Measurements from ENCODE around the gene LUZP2. TPM values are rescaled to one million over a fixed set of nuclear protein-coding genes. Genes with fewer than 3 reads are reported as not detected.

LUZP2 gene
- total and polyA plus RNA-seq, 10 donors: 0.03 to 2.9 (median 0.40) TPM; not detected in 3

- TF ChIP-seq CTCF (IDR thresholded peaks at IDR 0.05 in 8 of 11, conservative IDR thresholded peaks at IDR 0.05 in 3 of 11): no peak
- TF ChIP-seq POLR2AphosphoS5 (IDR thresholded peaks at IDR 0.05): no peak
- TF ChIP-seq POLR2A (IDR thresholded peaks at IDR 0.05): no peak
- H3K9me3 ChIP-seq: no peaks in the 10 kb centered on the region
- no peak for DNase-seq
- H3K36me3 ChIP-seq: no peaks in the 10 kb centered on the region
- H3K4me3 ChIP-seq: no peak overlapping the region
- WGBS, 5 donors: 69 to 84% (median 80%) methylated on average over 4 of the region's 4 CpGs
- intact Hi-C loops (cut with DNase I; ENCODE audit: low total_unique reads): no loop called here
- no peak overlapping the region for H3K27ac ChIP-seq
- no peaks in the 10 kb centered on the region for H3K27me3 ChIP-seq (replicated peaks in 1 of 7)
- no peaks in the 10 kb centered on the region for H3K4me1 ChIP-seq
These were observed 112.6 kb downstream of the LUZP2 start for GRCh38 chr11:24609192-24610119.

DNA sequence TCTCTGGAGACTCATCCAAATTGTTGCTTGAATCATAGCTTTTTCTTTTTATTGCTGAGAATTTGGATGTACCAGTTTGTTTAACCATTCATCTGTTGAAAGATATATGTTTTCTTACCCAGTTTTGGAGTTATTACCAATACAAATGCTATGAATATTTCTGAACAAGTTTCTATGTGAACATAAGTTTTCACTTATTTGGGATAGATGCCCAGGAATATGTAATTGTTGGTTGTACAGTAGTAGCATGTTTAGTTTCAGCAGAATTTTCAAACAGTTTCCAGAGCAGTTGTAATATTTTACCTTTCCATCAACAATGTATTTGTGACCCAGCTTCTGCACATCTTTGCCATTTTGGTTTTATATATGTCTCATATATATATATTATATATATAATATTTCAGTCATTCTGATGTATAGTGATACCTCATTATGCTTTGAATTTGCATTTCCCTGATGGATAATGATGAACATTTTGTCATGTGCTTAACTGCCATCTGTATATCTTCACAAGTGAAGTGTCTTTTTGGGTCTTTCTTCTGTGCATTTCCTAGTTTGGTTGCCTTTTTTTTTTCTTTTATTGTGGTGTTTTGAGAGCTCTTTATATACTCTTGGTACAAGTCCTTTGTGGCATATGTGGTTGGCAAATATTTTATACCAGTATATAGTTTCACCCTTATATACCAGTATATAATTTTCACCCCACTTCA lies 118.8 kb downstream of the LUZP2 start:
- Histone ChIP-seq H3K36me3 (no peaks in the 10 kb centered on the region), H3K4me3 (no peak overlapping the region), H3K27me3 (replicated peaks in 1 of 7) (no peaks in the 10 kb centered on the region), H3K9me3 (no peaks in the 10 kb centered on the region), H3K27ac (no peak overlapping the region), H3K4me1 (no peaks in the 10 kb centered on the region)
- no peak for DNase-seq
- TF ChIP-seq CTCF (IDR thresholded peaks at IDR 0.05 in 8 of 11, conservative IDR thresholded peaks at IDR 0.05 in 3 of 11) (no peak), POLR2A (IDR thresholded peaks at IDR 0.05) (no peak), POLR2AphosphoS5 (IDR thresholded peaks at IDR 0.05) (no peak)
- intact Hi-C loops (cut with DNase I; ENCODE audit: low total_unique reads): no loop called here

DNA sequence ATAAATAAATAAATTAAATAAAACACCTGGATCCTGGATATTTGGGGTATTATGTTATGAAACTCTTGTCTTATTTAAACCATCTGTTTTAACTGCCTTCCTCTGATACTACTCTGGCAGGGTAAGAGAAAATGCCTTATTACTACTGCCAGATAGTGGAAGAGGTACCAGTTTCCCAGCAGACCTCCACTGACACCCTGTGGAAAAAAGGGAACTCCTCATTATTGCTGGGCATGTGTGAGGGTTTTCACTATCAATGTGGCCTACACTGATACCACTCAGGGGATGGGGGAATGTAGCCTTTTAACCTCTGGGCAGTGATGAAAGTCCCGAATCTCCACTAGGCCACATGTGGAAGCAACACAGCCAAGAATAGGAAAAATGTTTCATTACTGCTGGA lies 121.0 kb downstream of the LUZP2 start:
- intact Hi-C loops (cut with DNase I; ENCODE audit: low total_unique reads): no loop called here

More for the DNA sequence above, 121.0 kb downstream of the LUZP2 start:
- DNase-seq: no peak
- no peak for TF ChIP-seq POLR2AphosphoS5 (IDR thresholded peaks at IDR 0.05)
- no peak for TF ChIP-seq POLR2A (IDR thresholded peaks at IDR 0.05)
- no peak for TF ChIP-seq CTCF (IDR thresholded peaks at IDR 0.05 in 8 of 11, conservative IDR thresholded peaks at IDR 0.05 in 3 of 11)
- Histone ChIP-seq H3K4me3 (no peak overlapping the region), H3K27ac (no peak overlapping the region), H3K27me3 (replicated peaks in 1 of 7) (no peaks in the 10 kb centered on the region), H3K9me3 (no peaks in the 10 kb centered on the region), H3K36me3 (no peaks in the 10 kb centered on the region), H3K4me1 (no peaks in the 10 kb centered on the region)
- WGBS, 5 donors: 70 to 92% (median 87%) methylated on average over 1 of the region's 1 CpG
